COLO668 (cell line): ENCODE measurements around the gene ZNHIT3.
"Not testable (repeated sequence)": the region's sequence is repeated elsewhere in the genome, so short reads cannot be mapped to it uniquely, and the experiment has no call there.

Experiments
- DNase-seq: peaks from one replicate; lab custom pipeline; 2025; ENCODE audit not compliant: unreplicated experiment; lab: John Stamatoyannopoulos, UW

Gene ZNHIT3

GRCh38 chr17:36486204-36487194, at the start of gene ZNHIT3:
Gene ZNHIT3 (plus strand): TSS chr17:36486681. CDS start chr17:36486700, 19 bp downstream.
- peak; percentile 88 for DNase-seq

- not testable (repeated sequence) for DNase-seq
Measured at GRCh38 chr17:36441792-36442191, 44.7 kb upstream of the ZNHIT3 start.

- DNase-seq = no peak
Measured at GRCh38 chr17:36443777-36444176, 42.7 kb upstream of the ZNHIT3 start.

GRCh38 chr17:36449997-36450396, 36.5 kb upstream of the ZNHIT3 start:
- not testable (repeated sequence) for DNase-seq

GRCh38 chr17:36452888-36453287, 33.6 kb upstream of the ZNHIT3 start:
- not testable (repeated sequence) for DNase-seq

GRCh38 chr17:36457701-36458100, 28.8 kb upstream of the ZNHIT3 start:
- DNase-seq = not testable (repeated sequence)

GRCh38 chr17:36459045-36459444, 27.4 kb upstream of the ZNHIT3 start:
- no peak for DNase-seq

GRCh38 chr17:36459601-36460000, 26.9 kb upstream of the ZNHIT3 start:
- DNase-seq = no peak

GRCh38 chr17:36460265-36460937, 26.1 kb upstream of the ZNHIT3 start:
- DNase-seq = no peak

GRCh38 chr17:36461330-36462110, 25.0 kb upstream of the ZNHIT3 start:
- no peak for DNase-seq

GRCh38 chr17:36463916-36464764, 22.3 kb upstream of the ZNHIT3 start:
- peak; percentile 15 for DNase-seq

GRCh38 chr17:36464765-36465088, 21.8 kb upstream of the ZNHIT3 start:
- no peak for DNase-seq

- peak; percentile 1 for DNase-seq
Measured at GRCh38 chr17:36468903-36469635, 17.4 kb upstream of the ZNHIT3 start.

GRCh38 chr17:36469733-36470132, 16.7 kb upstream of the ZNHIT3 start:
- DNase-seq = no peak

- DNase-seq = no peak
Measured at GRCh38 chr17:36470499-36470898, 16.0 kb upstream of the ZNHIT3 start.

GRCh38 chr17:36474571-36474970, 11.9 kb upstream of the ZNHIT3 start:
- no peak for DNase-seq

GRCh38 chr17:36475346-36475970, 11.0 kb upstream of the ZNHIT3 start:
- no peak for DNase-seq

GRCh38 chr17:36481829-36482228, 4.7 kb upstream of the ZNHIT3 start:
- DNase-seq = no peak
